8988T (cell line): ENCODE data around the gene FLOT2.
"Not testable (repeated sequence)": the region's sequence is repeated elsewhere in the genome, so short reads cannot be mapped to it uniquely, and the experiment has no call there.

Experiments used
- DNase-seq: peaks from one replicate; pipeline ENCODE4 v3.0.0; 2011

FLOT2 gene

GRCh38 chr17:28871056-28871579 lies 26.4 kb downstream of the FLOT2 start:
- DNase-seq = no peak

- DNase-seq = no peak
Measured at GRCh38 chr17:28867276-28867675, 30.3 kb downstream of the FLOT2 start.

- no peak for DNase-seq
Measured at GRCh38 chr17:28865946-28866752, 31.4 kb downstream of the FLOT2 start.

GRCh38 chr17:28864991-28865849 lies 32.3 kb downstream of the FLOT2 start:
- DNase-seq = no peak

- no peak for DNase-seq
Measured at GRCh38 chr17:28863953-28864352, 33.6 kb downstream of the FLOT2 start.

- no peak for DNase-seq
Measured at GRCh38 chr17:28862561-28862960, 35.0 kb downstream of the FLOT2 start.

GRCh38 chr17:28861393-28862203 lies 35.9 kb downstream of the FLOT2 start:
- DNase-seq = no peak

GRCh38 chr17:28860363-28860808 lies 37.1 kb downstream of the FLOT2 start:
- DNase-seq = no peak

GRCh38 chr17:28858801-28859355 lies 38.7 kb downstream of the FLOT2 start:
- no peak for DNase-seq

GRCh38 chr17:28857905-28858800 lies 39.4 kb downstream of the FLOT2 start:
- no peak for DNase-seq

- no peak for DNase-seq
Measured at GRCh38 chr17:28856028-28856574, 41.4 kb downstream of the FLOT2 start.

- DNase-seq = no peak
Measured at GRCh38 chr17:28855336-28855679, 42.2 kb downstream of the FLOT2 start.

GRCh38 chr17:28854457-28855335 lies 42.8 kb downstream of the FLOT2 start, which contains the start of gene ERAL1:
Gene ERAL1, plus strand, starts transcription at chr17:28855016. Its CDS starts 19 bp downstream, at chr17:28855035.
- peak; percentile 96 for DNase-seq

GRCh38 chr17:28853295-28853694 lies 44.2 kb downstream of the FLOT2 start:
- DNase-seq = no peak

- DNase-seq = no peak
Measured at GRCh38 chr17:28849281-28849680, 48.3 kb downstream of the FLOT2 start.

- peak; percentile 91 for DNase-seq
Measured at GRCh38 chr17:28848667-28849066, 48.9 kb downstream of the FLOT2 start.

GRCh38 chr17:28846699-28847098 lies 50.8 kb downstream of the FLOT2 start:
- not testable (repeated sequence) for DNase-seq

- no peak for DNase-seq
Measured at GRCh38 chr17:28846231-28846630, 51.3 kb downstream of the FLOT2 start.

- no peak for DNase-seq
Measured at GRCh38 chr17:28843816-28844148, 53.8 kb downstream of the FLOT2 start.
